Activated T-helper 2 cell treated with anti-CD3 and anti-CD28 coated beads, Interferon-gamma antibody, Interleukin-2, Interleukin-4, amounts not matched to agents 10 μg/mL and 5 μg/mL and 100 μg/mL, durations not matched to agents 14 hours and 24 hours and 36 hours (primary cell): Measurements from ENCODE around the gene ZNF112. TPM values are rescaled to one million over a fixed set of nuclear protein-coding genes. Genes with fewer than 3 reads are reported as not detected.
A peak's percentile ranks its signal among the peaks of the same experiment; 100 is the strongest.
"Not testable (repeated sequence)": the region's sequence is repeated elsewhere in the genome, so short reads cannot be mapped to it uniquely, and the experiment has no call there.

Source experiments
- DNase-seq: peaks from one replicate; pipeline ENCODE4 v3.0.0; 2021; ENCODE audit warnings: low spot score
- H3K27ac Mint-ChIP-seq: one replicate; pipeline ENCODE4 v1.8.0; 2021; ENCODE audit warnings: mixed read lengths
- H3K27me3 Mint-ChIP-seq: one replicate; pipeline ENCODE4 v1.8.0; 2021; ENCODE audit warnings: low read depth, mixed read lengths
- H3K36me3 Mint-ChIP-seq: one replicate; pipeline ENCODE4 v1.8.0; 2021; ENCODE audit warnings: low read depth, mixed read lengths
- H3K4me1 Mint-ChIP-seq: one replicate; pipeline ENCODE4 v1.8.0; 2021; ENCODE audit warnings: low read depth, mixed read lengths
- H3K4me3 Mint-ChIP-seq: one replicate; pipeline ENCODE4 v1.8.0; 2021; ENCODE audit warnings: low read depth, mild to moderate bottlenecking, moderate library complexity, mixed read lengths
- H3K9me3 Mint-ChIP-seq: one replicate; pipeline ENCODE4 v1.8.0; 2021; ENCODE audit warnings: mixed read lengths
- intact Hi-C: fragments of 100-400 bp; cut with micrococcal nuclease; formaldehyde crosslinking; loops from one replicate; pipeline ENCODE4 v1.15.1; 2023
- total RNA-seq: library from RNA; stranded (reverse); gene quantifications from 2 replicates; pipeline ENCODE4 v1.2.3, GENCODE V29; 2022

The ZNF112 gene
- total RNA-seq = not detected in 2 replicates

DNA sequence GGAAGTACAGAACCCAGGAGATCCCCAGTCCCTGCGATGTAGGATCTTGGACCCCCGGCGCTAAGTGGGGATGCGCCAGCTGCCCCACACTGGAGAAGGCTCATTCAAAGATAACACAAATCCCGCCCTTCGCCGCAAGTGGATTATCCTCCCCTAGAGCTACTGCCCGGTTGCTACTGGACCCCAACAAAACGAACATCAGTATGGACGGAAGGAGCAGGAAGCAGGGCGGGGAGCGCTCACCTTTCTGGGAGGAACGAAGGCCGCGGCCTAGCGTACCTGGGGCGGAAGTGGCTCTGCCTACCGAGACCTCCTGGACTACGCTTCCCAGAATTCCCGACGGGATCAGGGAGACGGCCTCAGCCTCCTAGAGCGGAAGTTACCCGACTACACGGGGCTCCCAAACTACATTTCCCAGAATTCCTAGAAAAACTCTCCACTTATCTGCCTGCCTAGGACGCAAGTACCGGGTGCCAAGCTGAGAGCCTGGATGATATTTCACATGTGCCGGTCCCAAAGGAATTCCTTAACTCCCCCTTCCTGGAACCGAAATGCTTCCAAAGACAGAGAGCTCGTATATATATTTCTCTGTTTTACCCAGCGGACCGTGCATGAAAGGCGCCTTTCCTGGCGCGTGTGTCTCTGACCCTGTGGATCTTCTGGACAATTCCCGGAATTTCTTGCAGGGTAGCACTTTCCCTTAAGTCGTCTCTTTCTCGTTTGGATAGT is at the start of gene ZNF112:
TSS of gene ZNF112 (minus strand) at position 298 of the 729 bp plus-strand sequence. CDS start 16,141 bp downstream, outside the sequence.
- no peaks in the 10 kb centered on the region for H3K36me3 Mint-ChIP-seq
- no peak within 1 kb of the TSS for H3K4me3 Mint-ChIP-seq
- intact Hi-C loops = no loop called here
- DNase-seq = no peak
- H3K9me3 Mint-ChIP-seq = peaks cover 63% of the 10 kb centered on the region
- H3K27ac Mint-ChIP-seq = no peak within 1 kb of the TSS
- H3K4me1 Mint-ChIP-seq = no peaks in the 10 kb centered on the region
- no peaks in the 10 kb centered on the region for H3K27me3 Mint-ChIP-seq

DNA sequence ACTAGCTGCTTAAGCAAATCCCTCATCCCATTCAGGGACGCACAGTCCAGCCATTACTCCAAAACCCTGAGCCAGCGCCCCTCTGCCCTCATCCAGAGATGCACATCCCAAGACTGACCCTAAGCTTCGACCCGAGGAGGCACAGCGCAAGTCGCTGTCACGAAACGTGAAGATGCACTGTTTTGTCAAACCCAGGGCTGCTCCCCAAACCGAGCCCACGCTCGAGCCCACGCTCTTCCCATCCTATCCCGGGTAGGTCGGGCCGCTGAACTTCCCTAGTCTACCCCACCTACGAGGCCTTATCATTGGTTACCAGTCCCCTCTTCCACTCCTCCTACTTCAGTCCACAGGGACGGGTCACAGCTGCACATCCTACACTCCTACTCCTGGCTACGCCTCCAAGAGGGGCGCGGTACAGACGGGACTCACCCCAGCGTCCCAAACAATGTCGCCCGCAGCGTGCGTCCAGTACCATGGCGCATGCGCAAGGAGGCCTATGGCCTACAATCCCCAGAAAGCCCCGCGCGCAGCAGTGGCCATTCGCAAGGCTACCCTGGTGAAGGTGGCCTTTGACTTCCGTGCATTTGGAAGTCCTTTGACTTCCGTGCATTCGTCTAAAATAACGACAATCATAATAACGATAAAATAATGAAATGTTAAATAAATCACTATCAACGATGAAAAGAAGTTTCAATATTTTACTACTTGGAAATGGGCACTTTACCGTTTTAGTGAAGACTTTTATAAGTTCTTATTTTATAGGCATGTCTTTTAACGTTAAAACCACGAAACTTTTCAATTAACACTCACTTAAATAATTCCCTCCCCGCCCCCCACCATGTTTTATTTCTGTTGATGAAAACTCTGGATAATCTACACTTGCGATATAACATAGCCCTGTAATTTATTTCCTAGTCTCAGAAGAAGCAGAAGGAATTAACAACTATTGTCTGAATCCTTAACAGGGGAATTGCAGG is 44.9 kb upstream of the ZNF112 start, which contains the start of gene ZNF285:
TSS of gene ZNF285 (minus strand) at position 470 of the 977 bp plus-strand sequence. CDS start 4,395 bp downstream, outside the sequence.
- H3K36me3 Mint-ChIP-seq = peaks cover 5% of the 10 kb centered on the region
- H3K9me3 Mint-ChIP-seq = peaks cover 48% of the 10 kb centered on the region
- H3K27me3 Mint-ChIP-seq = no peaks in the 10 kb centered on the region
- peaks cover 4% of the 10 kb centered on the region for H3K4me1 Mint-ChIP-seq
- peak within 1 kb of the TSS; percentile 35 for H3K27ac Mint-ChIP-seq
- intact Hi-C loops = no loop called here
- H3K4me3 Mint-ChIP-seq = peak within 1 kb of the TSS; percentile 83
- peak; percentile 43 for DNase-seq

DNA sequence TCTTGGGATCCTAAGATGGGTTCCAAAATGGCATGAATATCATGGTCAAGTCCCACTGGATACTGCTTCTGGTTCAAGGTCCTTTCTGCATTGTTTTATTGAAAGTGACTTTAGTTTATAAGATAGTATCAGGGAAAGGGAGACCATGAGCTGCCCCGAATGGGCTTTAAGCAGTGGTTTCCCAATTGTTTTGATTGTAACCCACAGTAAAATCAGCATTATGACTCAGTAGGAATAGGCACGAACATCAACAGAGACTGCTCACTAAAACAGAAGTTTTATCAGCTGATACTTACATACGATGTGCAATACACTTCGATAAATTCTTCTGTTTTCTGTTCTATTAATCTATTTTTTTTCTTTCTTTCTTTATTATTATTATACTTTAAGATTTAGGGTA is 32.8 kb upstream of the ZNF112 start:
- H3K9me3 Mint-ChIP-seq = peaks cover 59% of the 10 kb centered on the region
- H3K36me3 Mint-ChIP-seq, H3K4me1 Mint-ChIP-seq, H3K27me3 Mint-ChIP-seq, H3K4me3 Mint-ChIP-seq, H3K27ac Mint-ChIP-seq, DNase-seq, intact Hi-C loops: not testable (repeated sequence)

DNA sequence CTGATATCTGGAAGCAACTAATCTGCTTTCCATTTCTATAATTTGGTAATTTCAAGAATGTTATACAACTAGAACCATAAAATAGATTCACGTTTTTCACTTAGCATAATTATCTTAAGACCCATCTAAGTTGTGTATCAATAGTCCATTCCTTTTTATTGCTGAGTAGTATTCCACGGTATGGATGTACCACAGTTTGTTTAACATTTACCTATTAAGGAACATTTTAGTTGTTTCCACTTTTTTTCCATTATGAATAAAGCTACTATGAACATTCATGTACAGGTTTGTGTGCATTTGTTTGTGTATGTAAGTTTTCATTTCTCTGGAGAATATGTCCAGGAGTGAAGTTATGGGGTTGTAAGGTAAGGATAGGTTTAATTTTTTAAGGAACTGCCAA is 18.3 kb upstream of the ZNF112 start:
- Mint-ChIP-seq H3K4me3 (no peak overlapping the region), H3K36me3 (no peaks in the 10 kb centered on the region), H3K9me3 (peaks cover 59% of the 10 kb centered on the region), H3K27me3 (no peaks in the 10 kb centered on the region), H3K4me1 (no peaks in the 10 kb centered on the region), H3K27ac (no peak overlapping the region)
- DNase-seq = no peak
- intact Hi-C loops = no loop called here

DNA sequence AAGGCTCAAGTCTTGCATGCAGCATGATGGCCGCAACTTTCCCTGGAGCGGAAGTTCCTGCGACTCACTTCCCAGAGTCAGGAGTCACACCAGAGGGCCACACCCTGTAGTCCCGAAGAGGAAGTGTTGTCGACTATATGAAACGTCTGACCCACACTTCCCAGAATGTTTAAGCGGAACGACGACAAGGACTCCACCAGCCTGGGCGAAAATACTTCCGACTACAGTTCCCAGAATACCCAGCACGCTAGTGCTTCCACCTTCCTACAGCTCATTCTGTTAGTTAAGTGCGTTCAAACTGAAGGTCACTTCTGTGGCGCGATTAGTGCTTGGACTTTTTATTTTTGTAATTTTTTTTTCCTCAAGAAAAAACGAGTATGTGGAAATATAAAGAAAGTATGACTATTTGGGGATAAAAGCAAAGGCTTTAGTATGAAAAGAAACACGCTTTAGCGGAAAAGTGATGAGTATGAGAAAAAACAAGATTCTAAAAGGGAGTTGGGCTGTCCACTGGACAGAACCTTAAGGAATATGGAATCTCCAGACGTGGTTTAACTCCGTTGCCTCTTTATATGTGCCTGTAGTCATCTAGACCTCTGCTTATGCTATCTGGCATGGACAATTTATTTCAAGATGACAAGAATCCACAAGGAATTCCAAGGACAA is 15.5 kb upstream of the ZNF112 start:
- no peak overlapping the region for H3K27ac Mint-ChIP-seq
- no peak for DNase-seq
- no peaks in the 10 kb centered on the region for H3K36me3 Mint-ChIP-seq
- peaks cover 69% of the 10 kb centered on the region for H3K9me3 Mint-ChIP-seq
- no peaks in the 10 kb centered on the region for H3K27me3 Mint-ChIP-seq
- H3K4me1 Mint-ChIP-seq = no peaks in the 10 kb centered on the region
- intact Hi-C loops = no loop called here
- H3K4me3 Mint-ChIP-seq = no peak overlapping the region

DNA sequence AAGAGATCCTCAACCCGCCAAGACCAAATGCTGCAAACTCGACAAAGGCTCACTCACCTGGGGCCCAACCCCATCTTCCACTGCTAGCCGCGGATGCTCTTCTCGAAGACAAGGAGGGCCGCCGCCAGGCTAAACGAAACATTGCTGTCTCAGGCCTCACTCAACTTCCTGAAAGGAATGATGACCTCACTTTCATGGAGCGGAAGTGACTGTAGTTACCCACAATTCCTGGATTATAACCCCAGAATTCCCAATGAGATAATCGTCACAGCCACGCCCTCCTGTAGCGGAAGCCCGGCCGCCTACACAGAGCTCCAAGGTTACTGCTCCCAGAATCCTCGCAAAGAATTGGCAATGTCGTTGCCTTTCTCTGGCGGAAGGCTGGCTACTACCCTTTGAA is 10.5 kb upstream of the ZNF112 start:
- H3K9me3 Mint-ChIP-seq = peaks cover 71% of the 10 kb centered on the region

DNA sequence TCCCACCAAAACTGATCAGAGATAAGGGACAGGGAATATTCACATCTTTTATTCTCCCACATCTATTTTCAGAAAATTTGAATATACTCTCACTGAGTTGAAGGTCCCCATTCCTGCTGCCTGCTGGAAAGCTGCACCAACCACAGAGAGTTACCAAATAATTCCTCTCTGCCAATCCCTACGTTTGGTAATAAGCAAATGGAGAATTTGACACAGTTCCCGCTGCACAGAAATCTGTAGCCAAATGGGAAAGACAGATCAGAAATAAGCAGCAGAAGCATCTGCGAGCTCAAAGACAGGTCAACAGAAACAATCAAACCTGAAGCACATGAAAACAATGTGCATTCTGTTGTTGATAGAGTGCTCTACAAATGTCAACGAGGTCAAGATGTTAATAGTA is 9.9 kb downstream of the ZNF112 start:
- Mint-ChIP-seq H3K4me1 (no peaks in the 10 kb centered on the region), H3K27ac (no peak overlapping the region), H3K27me3 (no peaks in the 10 kb centered on the region), H3K4me3 (no peak overlapping the region), H3K36me3 (no peaks in the 10 kb centered on the region), H3K9me3 (peaks cover 62% of the 10 kb centered on the region)
- DNase-seq = no peak
- intact Hi-C loops = no loop called here

More for the DNA sequence above, 10.5 kb upstream of the ZNF112 start:
- H3K36me3 Mint-ChIP-seq = no peaks in the 10 kb centered on the region
- H3K4me1 Mint-ChIP-seq = no peaks in the 10 kb centered on the region
- H3K27ac Mint-ChIP-seq = no peak overlapping the region
- H3K4me3 Mint-ChIP-seq = no peak overlapping the region
- DNase-seq = no peak
- intact Hi-C loops = no loop called here
- no peaks in the 10 kb centered on the region for H3K27me3 Mint-ChIP-seq

DNA sequence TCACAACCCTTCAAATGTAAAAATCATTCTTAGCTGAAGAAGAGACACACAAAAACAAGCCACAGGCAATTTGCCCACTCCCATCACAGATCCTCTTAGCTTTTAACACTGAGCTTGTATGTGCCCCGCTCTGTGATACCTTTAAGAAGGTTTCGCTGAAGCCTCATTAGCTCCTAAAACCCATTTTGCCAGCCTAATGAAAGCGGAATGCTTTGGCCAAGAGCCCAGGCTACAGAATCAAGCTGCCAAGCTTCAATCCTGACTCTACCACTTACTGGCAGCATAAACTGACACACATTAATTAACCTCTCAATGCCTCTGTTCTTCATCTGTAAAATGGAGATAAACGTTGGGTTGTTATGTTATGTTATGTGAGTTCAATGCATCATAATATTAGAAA is 10.5 kb downstream of the ZNF112 start:
- H3K27ac Mint-ChIP-seq = no peak overlapping the region
- no peaks in the 10 kb centered on the region for H3K4me1 Mint-ChIP-seq
- no peak overlapping the region for H3K4me3 Mint-ChIP-seq
- H3K36me3 Mint-ChIP-seq = no peaks in the 10 kb centered on the region
- no peaks in the 10 kb centered on the region for H3K27me3 Mint-ChIP-seq
- peaks cover 62% of the 10 kb centered on the region for H3K9me3 Mint-ChIP-seq
- no peak for DNase-seq
- intact Hi-C loops = no loop called here

DNA sequence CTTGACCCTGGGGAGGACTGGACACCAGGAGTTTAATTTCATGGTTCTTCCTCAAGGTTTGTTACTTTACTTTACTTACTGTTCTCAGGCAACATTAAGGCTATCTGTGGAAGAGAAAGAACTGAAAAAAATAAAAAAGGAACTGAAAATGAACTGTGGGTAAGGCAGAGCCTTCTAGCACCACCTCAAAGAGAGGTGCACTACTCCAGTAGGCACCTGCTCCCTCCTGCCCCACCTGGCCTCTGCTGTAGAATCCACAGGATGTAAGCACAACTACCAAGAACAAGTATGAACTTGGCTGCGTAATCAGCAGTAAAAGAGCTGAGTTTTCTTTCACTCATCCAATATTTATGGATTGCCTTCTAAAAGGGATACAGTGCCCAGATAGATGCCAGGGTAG is 12.2 kb downstream of the ZNF112 start:
- H3K27ac Mint-ChIP-seq = no peak overlapping the region
- intact Hi-C loops = no loop called here
- no peak for DNase-seq

DNA sequence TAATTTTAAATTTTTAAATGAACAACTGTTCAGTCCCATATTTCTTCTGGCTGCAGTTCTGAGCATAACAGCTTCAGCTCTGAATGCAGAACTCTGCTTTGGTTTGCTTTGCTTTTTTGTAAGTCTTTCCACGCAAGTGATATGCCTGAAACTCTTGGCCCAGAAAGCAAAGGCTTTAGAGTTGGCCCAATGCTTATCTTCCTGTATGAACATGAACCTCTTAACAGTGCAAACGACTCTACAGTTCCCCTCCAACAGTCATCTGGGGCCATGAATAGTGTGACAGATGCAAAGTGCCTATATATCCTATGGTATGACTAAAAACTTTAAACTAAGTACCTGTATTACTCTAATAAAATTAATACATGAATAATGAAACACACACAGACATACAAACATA is 14.7 kb downstream of the ZNF112 start:
- Mint-ChIP-seq H3K27me3 (no peaks in the 10 kb centered on the region), H3K36me3 (no peaks in the 10 kb centered on the region), H3K9me3 (peaks cover 58% of the 10 kb centered on the region), H3K27ac (no peak overlapping the region), H3K4me1 (no peaks in the 10 kb centered on the region), H3K4me3 (no peak overlapping the region)
- intact Hi-C loops = no loop called here
- no peak for DNase-seq

More for the DNA sequence above, 12.2 kb downstream of the ZNF112 start:
- Mint-ChIP-seq H3K36me3 (no peaks in the 10 kb centered on the region), H3K9me3 (peaks cover 56% of the 10 kb centered on the region), H3K27me3 (no peaks in the 10 kb centered on the region), H3K4me1 (no peaks in the 10 kb centered on the region), H3K4me3 (no peak overlapping the region)

DNA sequence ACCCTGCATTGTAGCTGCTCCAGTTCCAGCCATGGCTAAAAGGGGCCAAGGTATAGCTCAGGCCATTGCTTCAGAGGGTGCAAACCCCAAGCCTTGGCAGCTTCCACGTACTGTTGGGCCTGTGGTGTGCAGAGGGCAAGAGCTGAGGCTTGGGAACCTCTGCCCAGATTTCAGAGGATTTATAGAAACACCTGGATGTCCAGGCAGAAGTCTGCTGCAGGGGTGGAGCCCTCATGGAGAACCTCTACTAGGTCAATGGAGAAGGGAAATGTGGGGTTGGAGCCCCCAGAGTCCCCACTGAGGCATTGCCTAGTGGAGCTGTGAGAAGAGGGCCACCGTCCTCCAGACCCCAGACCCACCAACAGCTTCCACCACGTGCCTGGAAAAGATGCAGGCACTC is 21.8 kb downstream of the ZNF112 start:
- intact Hi-C loops, H3K27ac Mint-ChIP-seq, H3K4me3 Mint-ChIP-seq: not testable (repeated sequence)

DNA sequence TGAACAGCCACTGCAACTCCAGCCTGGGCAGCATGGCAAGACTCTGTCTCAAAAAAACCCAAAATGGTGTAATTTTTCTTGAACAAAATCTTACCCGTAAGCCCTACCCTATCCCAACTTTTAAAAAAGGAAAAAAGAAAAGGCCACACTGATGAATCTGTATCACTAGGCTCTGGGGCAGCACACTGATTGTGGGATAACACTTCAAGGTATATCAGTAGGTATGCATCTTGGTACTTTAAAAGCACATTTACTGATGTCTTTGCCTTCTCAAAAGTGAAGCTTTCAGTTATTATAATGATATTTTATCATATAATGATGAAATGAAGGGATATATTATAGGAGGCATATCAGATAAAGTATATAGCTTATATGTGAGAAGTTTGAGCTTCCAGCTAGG is 24.3 kb downstream of the ZNF112 start:
- H3K36me3 Mint-ChIP-seq = no peaks in the 10 kb centered on the region
- H3K9me3 Mint-ChIP-seq = peaks cover 79% of the 10 kb centered on the region
- no peak overlapping the region for H3K4me3 Mint-ChIP-seq
- intact Hi-C loops = no loop called here
- H3K27me3 Mint-ChIP-seq = no peaks in the 10 kb centered on the region
- no peaks in the 10 kb centered on the region for H3K4me1 Mint-ChIP-seq
- H3K27ac Mint-ChIP-seq = no peak overlapping the region
- DNase-seq = no peak

More for the DNA sequence above, 21.8 kb downstream of the ZNF112 start:
- not testable (repeated sequence) for H3K4me1 Mint-ChIP-seq, DNase-seq, H3K27me3 Mint-ChIP-seq, H3K36me3 Mint-ChIP-seq
- peaks cover 76% of the 10 kb centered on the region for H3K9me3 Mint-ChIP-seq
